ENCODE data around the gene TTC3. TPM values are rescaled to one million over a fixed set of nuclear protein-coding genes. Genes with fewer than 3 reads are reported as not detected.

The TTC3 gene
- total and polyA plus RNA-seq, 9 of the 15 experiments (the other 6 are each of a cell fraction or from before 2014, with no cell fraction given): 17.5 to 92.0 (median 59.5) TPM

DNA sequence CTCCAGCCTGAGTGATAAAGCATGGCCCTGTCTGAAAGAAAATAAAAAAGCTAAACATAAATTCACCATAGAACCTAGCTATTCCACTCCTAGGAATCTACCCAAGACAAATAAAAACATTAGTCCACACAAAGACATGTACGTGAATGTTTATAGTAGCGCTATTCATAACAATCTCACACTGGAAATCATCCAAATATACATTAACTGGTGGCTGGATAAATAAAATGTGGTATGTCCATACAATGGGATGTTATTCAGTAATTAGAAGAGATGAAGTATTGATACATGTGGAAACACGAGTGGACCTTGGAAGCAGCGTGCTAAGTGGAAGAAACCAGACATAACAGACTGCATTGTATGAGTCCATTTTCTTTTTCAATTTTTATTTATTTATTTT lies 36.9 kb upstream of the TTC3 start (continued):
- TF ChIP-seq POLR2AphosphoS5 (IDR thresholded peaks at IDR 0.05; ENCODE audit: control insufficient read depth, insufficient read depth, low read depth, low read length): no peak
- no peak for TF ChIP-seq DIDO1 (tag; IDR thresholded peaks at IDR 0.05; ENCODE audit: low read depth)
- TF ChIP-seq ELF1 (tag; IDR thresholded peaks at IDR 0.05): no peak
- no peak for TF ChIP-seq CHD1 (IDR thresholded peaks at IDR 0.05; ENCODE audit: low read length)
- TF ChIP-seq, protein P1, sequence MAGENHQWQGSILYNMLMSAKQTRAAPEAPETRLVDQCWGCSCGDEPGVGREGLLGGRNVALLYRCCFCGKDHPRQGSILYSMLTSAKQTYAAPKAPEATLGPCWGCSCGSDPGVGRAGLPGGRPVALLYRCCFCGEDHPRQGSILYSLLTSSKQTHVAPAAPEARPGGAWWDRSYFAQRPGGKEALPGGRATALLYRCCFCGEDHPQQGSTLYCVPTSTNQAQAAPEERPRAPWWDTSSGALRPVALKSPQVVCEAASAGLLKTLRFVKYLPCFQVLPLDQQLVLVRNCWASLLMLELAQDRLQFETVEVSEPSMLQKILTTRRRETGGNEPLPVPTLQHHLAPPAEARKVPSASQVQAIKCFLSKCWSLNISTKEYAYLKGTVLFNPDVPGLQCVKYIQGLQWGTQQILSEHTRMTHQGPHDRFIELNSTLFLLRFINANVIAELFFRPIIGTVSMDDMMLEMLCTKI (IDR thresholded peaks at IDR 0.05; ENCODE audit: partially characterized antibody): no peak
- no peak for TF ChIP-seq TEAD4 (IDR thresholded peaks at IDR 0.05; ENCODE audit: low read length)
- no peak for TF ChIP-seq TEAD4 (CRISPR knock-in tag; IDR thresholded peaks at IDR 0.05; ENCODE audit: borderline replicate concordance)
- no peak for TF ChIP-seq RNF2 (IDR thresholded peaks at IDR 0.05)
- no peak for TF ChIP-seq MECOM (CRISPR knock-in tag; IDR thresholded peaks at IDR 0.05)
- TF ChIP-seq, protein P2, sequence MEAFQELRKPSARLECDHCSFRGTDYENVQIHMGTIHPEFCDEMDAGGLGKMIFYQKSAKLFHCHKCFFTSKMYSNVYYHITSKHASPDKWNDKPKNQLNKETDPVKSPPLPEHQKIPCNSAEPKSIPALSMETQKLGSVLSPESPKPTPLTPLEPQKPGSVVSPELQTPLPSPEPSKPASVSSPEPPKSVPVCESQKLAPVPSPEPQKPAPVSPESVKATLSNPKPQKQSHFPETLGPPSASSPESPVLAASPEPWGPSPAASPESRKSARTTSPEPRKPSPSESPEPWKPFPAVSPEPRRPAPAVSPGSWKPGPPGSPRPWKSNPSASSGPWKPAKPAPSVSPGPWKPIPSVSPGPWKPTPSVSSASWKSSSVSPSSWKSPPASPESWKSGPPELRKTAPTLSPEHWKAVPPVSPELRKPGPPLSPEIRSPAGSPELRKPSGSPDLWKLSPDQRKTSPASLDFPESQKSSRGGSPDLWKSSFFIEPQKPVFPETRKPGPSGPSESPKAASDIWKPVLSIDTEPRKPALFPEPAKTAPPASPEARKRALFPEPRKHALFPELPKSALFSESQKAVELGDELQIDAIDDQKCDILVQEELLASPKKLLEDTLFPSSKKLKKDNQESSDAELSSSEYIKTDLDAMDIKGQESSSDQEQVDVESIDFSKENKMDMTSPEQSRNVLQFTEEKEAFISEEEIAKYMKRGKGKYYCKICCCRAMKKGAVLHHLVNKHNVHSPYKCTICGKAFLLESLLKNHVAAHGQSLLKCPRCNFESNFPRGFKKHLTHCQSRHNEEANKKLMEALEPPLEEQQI (IDR thresholded peaks at IDR 0.05): no peak
